Effector CD4-positive, alpha-beta T cell (primary cell): ENCODE measurements around the gene USP54.

Experiments
- DNase-seq: peaks from one replicate; pipeline ENCODE4 v3.0.0-alpha.2; 2020

Gene USP54

DNA sequence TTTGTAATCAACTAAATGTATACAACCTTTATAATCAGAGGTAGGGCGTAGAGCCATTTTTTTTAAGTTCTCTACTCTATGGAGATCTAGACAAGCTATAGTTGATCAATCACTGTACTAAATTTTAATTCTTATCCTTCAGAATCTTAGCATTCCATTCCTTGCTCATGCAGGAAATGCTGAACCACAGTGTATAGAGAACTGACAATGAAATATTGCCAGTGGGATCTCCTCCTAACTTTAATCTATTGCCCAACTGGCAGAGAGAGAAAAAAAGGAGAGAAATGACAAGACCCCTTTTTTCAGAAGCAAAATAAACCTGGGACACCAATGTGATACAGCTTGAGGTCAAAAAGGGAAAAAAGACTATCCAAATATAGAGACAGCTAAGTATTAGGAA is 68.9 kb downstream of the USP54 start:
- DNase-seq, result no peak

GRCh38 chr10:73519336-73519735 is 71.8 kb downstream of the USP54 start:
- DNase-seq, result no peak

GRCh38 chr10:73517166-73517888 is 73.8 kb downstream of the USP54 start:
- DNase-seq, result no peak

DNA sequence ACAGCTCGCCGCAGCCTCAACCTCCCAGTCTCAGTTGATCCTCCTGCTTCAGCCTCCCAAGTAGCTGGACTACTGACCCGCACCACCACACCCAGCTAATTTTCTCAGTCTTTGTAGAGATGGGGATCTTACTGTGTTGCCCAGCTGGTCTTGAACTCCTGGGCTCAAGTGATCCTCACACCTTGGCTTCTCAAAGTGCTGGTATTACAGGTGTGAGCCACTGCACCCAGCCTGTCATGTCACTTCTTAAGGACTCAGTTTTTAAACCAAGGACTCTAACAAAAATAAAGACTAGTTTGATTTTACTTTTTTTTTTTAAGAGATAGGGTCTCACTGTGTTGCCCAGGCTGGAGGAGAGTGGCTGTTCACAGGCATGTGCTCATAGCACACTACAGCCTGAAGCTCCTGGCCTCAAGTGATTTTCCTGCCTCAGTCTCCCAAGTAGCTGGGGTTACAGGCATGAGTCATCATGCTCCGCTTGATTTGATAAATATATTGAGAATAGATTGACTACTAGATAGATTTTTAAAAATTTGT is 78.9 kb downstream of the USP54 start:
- DNase-seq, result no peak

DNA sequence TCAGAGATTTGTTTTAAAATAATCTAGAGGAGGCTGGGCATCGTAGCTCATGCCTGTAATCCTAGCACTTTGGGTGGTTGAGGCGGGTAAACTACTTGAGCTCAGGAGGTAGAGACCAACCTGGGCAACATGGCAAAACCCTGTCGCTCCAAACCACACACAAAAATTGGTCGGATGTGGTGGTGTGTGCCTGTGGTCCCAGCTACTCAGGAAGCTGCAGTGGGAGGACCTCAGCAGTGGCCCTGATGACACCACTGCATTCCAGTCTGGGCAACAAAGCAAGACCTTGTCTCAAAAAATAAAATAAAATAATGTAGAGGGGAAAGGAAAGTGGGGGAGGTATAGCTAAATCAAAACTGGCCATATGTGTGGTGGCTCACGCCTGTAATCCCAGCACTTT is 81.4 kb downstream of the USP54 start:
- no peak for DNase-seq

- DNase-seq, result no peak
These were observed 84.7 kb downstream of the USP54 start for GRCh38 chr10:73506491-73506890.

GRCh38 chr10:73506074-73506473 is 85.1 kb downstream of the USP54 start:
- no peak for DNase-seq

DNA sequence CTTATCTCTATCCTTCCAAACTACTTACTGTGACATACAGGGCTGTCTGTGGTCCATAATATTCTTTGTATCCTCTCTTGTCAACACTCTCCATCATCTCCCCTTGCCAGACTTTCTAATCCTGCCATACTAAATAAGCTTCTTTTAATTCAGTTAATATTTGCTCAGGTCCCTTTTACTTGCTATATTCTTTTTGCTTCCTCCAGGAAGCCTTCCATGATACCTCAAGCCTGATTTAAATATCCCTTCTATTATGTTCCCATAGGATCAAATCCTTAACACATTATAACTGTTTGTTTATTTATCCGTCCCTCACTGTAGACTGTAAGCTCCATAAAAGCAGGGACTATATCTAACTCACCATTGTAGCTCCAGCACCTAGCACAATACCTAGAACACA is 88.1 kb downstream of the USP54 start:
- no peak for DNase-seq

DNA sequence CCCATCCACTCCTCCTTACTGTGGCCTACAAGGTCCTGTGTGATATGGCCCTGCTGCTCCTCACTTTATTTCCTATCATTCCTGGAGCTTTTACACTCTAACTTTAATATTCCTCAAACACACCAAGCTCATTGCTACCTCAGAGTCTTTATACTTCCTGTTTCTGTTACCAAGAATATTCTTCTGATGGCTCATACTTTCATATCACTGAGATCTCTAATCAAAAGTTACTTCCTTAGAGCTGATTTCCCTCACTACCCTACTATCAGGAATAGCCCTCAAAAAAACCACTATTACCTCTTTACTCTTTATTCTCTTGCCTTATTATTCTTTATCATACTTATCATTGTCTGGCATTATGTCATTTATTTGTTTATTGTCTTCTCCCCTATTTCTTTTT is 89.5 kb downstream of the USP54 start:
- DNase-seq, result no peak

DNA sequence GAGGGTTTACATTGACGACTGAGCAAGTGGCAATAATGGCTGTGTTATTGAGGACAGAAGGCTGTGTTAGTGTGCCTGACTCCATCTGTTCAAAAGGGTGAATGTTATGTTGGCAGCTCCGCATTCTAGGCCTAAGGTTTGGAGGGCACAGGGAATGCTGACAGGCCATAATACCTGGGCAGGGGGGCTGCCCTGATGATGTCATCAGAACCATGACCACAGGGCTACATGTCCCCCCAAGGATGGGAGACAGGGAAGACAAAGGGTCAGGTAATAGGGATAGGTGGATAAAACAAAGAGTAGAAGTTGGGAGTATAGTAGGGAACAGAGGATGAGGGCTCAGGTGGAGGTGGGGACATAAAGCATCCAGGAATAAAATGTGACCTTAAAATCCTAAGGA is 93.5 kb downstream of the USP54 start:
- no peak for DNase-seq

DNA sequence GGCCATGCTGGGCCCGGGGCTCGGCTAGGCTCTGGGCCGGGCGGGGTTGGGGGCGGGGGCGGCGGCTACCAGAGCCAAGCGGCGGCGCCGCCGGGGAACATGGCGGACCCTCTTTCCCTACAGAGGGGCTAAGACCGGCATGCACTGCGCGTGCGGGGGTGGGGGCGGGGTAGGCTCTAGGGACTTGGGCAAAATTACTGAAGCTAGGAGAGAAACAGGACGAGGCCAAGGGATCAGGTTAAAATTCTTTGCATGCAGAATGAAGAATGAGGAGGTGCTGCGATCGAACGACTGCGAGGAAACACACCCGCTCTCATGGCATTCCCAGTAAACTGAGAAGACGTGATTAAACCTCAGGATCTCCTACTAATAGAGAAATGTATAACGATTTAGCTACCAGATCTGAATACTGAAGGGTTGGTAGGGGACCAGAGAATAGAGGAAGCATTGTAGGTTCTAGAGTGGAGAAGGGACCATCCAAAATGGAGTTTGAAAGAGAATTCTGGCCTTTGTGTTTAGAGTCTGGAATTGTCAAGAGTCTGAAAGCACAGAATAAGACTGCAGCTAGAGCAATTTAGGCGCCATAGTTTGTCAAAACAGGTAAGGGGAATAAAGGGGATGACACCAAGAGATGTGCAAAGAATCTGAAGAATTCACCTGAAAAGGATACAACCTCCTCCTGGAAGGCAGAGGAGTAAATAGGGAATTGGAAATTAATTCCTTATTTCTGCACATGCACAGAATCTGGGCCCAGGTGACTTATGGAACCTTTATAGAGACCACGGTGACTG is 95.1 kb downstream of the USP54 start, which contains the start of gene PPP3CB:
Gene PPP3CB (minus strand): TSS at position 141 of the 791 bp plus-strand sequence. CDS start 135 bp downstream, at position 6.
- peak; percentile 87 for DNase-seq

- DNase-seq, result peak; percentile 82
These were observed 95.8 kb downstream of the USP54 start for GRCh38 chr10:73495226-73495883.

DNA sequence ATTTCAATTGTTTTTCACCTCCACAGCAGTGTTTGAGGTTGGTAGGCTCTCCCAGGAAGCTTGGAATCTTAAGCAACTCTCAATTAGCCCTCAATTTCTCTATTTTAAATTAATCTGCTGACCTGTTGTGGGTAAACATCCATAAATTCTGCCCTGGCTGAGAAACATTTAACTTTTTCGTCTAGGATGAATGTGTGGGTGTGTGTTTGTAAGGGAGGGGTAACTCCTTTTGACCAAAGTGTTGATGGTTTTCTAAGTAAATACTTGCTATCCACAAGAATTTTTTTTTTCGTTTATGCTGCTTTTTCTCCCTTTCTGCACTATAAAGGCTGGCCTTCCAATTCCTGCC is 96.3 kb downstream of the USP54 start:
- no peak for DNase-seq

DNA sequence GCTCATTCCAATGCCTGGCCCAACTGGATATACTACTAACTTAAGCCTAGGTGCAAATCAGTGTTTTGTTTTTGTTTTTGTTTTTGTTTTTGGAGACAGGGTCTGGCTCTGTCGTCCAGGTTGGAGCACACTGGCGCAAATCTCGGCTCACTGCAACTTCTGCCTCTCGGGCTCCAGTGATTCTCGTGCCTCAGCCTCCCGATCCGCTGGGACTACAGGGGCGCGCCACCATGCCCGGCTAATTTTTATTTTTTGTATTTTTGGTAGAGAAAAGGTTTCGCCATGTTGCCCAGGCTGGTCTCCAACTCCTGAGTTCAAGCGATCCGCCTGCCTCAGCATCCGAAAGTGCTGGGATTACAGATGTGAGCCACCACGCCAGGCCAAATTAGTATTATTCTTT is 96.9 kb downstream of the USP54 start:
- no peak for DNase-seq

GRCh38 chr10:73493781-73494180 is 97.4 kb downstream of the USP54 start:
- DNase-seq, result no peak

GRCh38 chr10:73486601-73487000 is 104.5 kb downstream of the USP54 start:
- no peak for DNase-seq

GRCh38 chr10:73485320-73485719 is 105.8 kb downstream of the USP54 start:
- no peak for DNase-seq

DNA sequence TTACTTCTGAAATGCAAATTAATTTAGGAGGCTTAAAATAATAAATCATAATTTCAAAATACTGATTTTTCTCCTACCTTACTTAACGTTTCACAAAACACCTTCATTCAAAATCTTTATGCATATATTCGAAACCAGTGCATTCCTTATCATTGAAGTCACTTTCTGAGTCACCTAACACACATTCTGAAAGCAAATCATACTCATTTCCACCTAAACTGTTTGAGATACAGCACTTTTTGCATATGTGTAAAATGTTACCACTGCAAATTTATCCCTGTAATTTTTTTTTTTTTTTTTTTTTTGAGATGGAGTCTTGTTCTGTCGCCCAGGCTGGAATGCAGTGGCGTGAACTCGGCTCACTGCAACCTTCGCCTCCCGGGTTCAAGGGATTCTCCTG is 111.0 kb downstream of the USP54 start:
- no peak for DNase-seq

DNA sequence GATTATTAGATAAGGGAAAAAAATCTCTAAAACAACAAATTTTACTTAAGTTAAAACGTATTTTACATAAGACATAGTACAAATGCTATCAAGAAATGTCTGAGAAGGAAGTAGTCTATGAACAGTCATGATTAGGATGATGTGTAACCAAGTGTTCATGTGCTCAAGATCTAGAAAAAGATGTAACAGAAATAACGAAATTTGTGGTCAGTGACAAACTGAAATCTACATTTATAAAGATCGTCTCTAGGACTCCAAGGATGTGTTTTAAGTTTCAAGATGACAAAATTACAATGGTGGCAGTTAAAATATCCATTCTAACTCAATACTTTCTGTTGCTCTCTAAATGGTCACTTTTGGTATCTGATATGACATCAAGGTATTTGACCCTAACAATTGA is 112.5 kb downstream of the USP54 start:
- DNase-seq, result no peak

DNA sequence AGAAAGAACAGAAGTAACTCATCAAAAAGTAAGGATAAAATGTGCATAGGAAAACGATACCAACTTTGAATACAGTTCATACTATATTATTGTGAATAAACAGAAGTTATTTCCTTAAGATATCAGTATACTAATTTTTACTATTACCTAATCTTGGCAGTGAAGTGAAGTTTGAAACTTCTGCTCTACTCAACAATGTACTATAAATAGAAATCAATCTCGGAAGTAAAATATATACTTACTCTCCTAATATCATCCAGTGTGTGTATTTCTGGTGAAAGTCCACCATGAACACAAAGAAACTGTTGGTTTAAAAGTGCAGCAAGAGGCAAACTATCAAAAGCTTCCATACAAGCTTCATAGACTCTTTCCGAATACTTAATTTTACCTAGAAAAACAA is 119.9 kb downstream of the USP54 start:
- no peak for DNase-seq

- DNase-seq, result no peak
These were observed 121.6 kb downstream of the USP54 start for GRCh38 chr10:73469579-73469978.

GRCh38 chr10:73467206-73467605 is 123.9 kb downstream of the USP54 start:
- no peak for DNase-seq

- DNase-seq, result no peak
These were observed 125.0 kb downstream of the USP54 start for GRCh38 chr10:73465978-73466726.
